ENCODE data around the gene UNC5A.

- TF ChIP-seq YY1 (IDR thresholded peaks at IDR 0.05; ENCODE audit: insufficient read depth, insufficient read length) (no peak), ZNF274 (IDR thresholded peaks at IDR 0.05; ENCODE audit: low read depth, low read length) (no peak)
Observed at GRCh38 chr5:176769911-176770310, 40.4 kb upstream of the UNC5A start.
